Measurements from ENCODE around the gene UBE3C.
"Not testable (repeated sequence)": the region's sequence is repeated elsewhere in the genome, so short reads cannot be mapped to it uniquely, and the experiment has no call there.

The UBE3C gene

DNA sequence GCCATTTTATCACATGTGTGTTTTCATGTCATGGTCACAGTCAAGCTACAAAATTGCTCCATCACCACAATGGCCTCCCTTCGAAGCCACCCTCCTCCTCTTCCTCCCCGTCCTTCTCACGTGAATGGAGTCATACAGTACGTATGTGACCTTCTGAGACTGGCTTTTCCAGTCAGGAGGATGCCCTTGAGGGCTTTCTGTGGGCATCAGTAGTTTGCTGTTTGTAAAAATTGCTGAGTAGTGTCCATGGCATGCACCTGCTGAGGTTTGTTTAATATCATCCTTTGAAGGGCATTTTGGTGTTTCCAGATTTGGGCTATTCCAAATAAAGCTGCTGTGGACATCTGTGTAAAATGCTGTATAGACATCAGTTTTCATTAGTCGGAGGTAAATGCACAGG is 5.9 kb upstream of the UBE3C start:
- no peak for DNase-seq

DNA sequence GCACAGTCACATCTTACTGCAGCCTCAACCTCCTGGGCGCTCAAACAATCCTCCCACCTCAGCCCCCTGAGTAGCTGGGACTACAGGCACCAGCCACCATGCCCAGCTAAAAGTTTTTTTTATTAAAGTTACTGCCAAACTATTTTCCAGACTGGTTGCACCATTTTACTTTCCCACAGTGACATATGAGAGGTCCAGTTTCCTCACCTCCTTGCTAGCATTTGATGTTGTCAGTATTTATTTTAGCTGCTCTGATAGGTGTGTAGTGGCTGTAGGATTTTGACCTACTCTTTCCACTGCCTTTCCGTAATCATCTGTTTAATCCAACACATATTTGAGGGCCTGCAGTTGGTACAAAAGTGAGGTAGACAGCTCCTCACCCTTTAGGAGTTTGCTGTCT is 5.4 kb upstream of the UBE3C start:
- DNase-seq, result no peak

DNA sequence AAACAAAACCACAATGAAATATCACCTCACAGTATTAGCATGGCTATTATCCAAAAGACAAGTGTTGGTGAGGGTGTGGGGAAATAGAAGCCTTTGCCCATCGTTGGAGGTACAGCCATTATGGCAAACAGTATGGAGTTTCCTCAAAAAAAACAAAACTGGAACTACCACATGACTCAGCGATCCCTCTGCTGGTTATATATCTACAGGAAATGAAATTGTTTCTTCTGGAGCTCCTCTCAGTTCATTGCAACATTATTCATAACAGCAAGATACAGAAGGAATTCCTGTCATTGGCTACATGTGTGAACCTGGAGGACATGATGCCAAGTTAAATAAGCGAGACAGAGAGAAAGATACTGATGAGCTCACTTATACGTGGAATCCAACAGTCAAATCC is 2.4 kb upstream of the UBE3C start:
- DNase-seq, result no peak

DNA sequence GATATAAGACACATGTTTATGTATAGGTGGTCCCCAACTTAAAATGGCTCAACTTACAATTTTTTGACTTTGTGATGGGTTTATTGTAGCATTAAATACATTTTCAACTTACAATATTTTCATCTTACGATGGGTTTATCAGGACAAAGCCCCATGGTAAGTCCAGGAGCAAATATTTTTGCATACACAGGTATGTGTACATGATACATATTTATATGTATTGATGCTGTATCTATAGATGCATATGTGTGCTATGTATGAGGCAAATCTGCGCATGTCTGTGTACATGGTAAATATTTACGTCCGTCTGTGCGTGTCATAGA is 664 bp upstream of the UBE3C start:
- no peak for DNase-seq

DNA sequence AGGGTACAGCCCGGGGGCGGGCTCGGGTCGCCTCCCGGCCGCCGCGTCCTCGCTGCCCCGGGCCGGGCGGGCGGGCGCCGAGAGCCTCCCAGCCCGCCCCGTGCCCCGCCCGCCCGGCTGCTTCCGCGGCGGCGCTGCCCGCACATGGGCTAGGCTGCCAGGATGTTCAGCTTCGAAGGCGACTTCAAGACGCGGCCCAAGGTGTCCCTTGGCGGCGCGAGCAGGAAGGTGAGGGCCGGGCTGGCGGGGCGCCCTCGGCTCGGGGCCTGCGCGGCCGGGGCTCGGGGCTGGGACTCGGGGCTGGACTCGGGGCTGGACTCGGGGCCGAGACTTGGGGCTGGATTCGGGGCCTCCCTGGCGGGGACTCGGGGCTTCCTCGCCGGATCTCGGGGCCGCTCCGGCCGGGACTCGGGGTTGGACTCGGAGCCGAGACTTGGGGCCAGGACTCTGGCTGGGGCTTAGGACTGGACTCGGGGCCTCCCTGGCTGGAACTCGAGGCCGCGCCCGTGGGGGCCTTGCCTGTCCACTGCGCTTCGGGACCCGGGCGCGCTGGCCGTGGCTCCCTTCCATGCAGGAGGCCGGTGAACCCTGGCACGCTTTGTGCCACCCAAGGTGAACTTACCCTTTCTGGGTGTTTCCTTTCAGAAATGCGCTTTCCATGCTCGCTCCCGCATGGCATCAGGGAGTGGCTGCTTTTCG is 534 bp downstream of the UBE3C start:
- DNase-seq, result no peak

DNA sequence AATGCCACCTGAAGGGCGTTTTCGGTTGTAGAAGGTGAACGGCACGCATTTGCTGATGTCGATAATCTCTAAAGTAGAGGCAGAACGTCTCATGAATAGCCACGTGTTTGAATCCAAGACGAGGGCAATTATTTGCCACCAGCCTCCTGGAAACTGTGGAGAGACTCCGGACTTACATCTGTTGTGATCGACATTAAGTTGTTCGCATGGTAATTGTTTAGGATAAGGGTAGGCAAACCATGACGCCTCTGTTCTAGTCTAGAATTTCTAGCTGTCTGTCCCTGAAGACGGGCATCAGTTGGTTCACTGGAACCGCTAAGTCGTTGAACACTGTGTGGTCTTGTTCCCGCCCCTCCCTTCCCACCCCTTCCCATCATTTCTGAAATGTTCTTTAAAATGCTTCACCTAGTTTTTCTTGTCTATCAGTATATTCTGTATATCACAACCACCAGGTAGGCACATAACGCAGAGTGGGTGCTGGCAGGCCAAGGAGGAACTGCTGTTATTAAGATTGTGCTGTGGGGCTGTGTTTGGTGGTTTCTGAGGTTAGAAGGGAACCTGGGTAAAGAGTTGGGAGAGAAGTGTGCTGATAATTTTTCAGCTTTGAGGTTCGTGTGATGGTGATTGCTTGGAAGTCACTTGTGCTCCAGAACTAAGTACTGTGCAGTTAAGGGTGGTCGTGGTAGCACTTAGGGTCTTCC is 1.2 kb downstream of the UBE3C start:
- DNase-seq, result no peak

DNA sequence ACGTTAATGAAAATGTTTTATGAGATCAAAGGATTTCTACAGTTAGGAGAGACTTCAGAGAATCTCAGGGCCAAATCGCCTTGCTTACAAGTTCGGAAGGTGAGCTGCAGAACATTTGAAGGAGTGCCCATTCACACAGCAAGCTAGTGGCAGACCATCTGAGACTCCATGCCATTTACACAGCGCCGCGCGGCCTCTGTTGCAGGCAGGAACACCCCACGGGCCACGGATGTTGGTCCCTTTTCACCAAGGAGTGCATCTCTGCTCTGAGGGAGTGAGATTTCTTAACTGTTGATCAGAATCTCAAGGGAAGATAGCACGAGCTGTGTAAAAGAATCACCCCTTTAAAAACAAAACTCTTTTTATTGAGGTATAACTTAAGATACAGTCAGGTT is 1.8 kb downstream of the UBE3C start:
- DNase-seq, result no peak

DNA sequence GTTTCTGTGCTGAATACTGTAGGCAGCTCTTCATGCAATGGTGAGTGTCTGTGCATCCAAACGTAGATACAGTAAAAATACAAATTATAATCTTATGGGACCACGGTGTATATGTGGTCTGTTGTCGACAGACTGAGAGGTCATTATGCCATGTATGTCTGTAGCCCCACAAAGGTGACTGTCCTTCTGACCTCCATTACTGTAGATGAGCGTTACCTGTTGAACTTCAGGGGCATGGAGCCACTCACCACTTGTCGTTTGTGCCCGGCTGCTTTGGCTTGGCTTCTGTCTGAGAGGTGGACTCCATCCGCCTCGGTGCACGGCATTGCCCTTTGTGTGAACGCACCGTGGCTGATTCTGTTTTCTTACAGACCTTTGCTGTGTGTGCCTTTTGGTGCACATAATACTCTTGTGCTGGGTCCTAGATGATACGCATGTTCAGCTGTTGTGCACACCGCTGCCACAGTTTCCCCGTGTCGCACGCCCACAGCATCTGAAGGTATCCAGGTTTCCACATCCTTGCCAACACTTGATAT is 2.9 kb downstream of the UBE3C start:
- no peak for DNase-seq

DNA sequence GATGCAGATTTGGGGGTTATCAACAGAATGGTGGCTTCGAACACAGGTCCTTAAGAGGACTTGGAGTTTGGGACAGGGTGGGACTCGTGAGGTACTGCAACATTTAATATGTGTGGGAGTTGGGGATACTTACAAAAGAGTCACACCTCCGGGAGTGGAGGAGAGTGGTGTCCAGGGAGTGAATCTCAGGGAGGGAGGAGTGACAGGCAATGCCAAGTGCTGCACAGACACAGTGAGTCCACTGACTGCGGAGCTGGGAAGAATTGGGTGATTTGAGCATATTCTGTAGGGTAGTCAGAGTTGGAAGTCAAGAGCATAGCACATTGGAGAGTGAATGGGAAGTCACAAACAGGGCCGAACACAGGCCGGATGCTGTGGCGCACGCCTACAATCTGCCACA is 5.1 kb downstream of the UBE3C start:
- no peak for DNase-seq

DNA sequence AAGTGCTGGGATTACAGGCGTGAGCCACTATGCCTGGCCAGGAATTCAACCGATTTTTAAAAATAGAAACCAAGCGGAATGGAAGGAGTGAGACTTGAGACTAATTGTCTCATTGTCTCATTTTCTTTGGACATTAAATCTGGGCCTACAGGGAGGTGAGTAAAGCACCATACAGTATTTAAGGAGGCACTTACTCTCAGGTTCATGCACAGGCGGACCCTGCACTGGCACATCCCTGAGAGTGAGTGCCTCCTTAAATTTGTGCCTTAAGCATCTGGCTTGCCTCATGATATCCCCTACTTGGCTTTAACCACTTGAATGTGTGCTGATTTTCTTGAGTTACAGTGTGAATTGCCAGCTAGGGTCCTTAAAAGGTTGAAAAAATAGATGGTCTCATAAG is 10.6 kb downstream of the UBE3C start:
- no peak for DNase-seq

DNA sequence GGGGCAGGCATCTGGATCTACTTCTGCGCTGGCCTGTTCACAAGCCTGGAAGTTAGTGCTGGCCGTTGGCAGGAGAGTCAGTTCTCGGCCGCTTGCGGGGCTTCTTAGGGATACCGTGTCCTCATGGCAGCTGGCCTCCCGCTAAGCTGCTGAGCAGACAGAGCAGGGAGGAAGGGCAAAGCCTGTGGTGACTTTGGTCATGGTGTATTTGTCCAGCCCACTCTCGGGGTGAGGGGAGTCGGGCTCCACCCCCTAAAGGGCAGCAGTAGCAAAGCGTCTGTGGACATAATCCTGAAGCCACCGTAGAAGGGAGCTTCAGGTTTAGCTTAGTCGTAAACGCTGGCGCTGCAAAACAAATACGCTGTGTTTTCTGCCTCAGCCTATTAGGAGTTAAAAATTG is 12.2 kb downstream of the UBE3C start:
- no peak for DNase-seq

DNA sequence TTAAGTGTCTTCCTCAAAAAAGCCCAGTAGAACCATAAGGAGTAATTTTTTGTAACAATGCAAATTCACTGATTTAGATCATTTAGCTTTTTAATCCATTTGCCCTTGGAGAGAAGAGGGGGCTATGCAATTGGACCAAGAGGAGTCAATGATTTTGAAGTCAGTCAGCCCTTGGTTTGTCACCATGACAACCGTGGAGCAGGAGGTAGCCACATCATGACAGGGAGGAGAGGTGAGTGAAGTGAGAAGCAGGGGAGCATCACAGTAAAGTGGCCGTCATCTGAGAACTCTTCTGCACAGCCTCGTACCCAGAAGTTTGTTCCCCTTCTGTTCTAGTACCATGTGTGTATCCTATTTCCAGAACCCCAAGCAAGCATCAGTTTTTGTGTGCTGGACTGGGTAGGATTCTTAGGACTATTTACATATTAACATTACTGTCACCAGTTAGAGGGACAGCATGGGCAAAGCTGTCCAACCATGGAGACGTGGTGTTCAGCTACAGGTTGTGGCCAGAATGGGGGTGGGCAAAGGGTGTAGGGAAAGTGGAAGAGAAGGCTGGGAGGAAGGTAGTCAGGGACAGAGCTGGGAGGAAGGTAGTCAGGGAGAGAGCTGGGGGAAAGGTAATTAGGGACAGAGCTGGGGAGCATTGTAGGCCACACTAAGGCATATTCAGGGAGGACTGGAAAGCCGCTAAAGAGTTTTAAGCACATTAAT is 13.1 kb downstream of the UBE3C start:
- no peak for DNase-seq

DNA sequence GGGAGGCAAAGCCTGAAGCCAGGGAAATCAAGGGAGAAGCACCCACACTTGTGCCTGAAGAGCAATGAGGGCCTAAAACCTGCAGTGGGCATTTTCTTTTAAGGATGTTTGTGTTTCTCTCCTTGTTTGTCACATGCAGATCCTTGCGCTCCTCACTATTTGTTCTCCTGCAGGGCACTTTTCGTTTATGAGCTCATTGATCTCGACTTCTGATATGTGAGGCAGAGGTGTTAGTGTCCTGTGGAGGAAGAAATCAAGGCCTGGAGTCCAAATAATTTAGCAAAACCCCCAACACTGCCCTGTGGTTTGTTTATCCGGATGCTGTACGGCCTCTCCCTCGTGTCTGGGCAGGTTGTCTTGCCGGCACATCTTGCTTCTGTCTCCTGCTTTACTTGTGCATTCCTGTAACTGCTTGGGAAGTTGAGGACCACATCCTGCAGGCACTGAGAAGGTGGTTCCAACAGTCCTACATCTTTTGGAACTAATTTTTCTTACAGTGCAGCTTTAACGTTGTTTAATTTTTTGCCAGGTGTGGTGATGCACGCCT is 13.7 kb downstream of the UBE3C start:
- no peak for DNase-seq

DNA sequence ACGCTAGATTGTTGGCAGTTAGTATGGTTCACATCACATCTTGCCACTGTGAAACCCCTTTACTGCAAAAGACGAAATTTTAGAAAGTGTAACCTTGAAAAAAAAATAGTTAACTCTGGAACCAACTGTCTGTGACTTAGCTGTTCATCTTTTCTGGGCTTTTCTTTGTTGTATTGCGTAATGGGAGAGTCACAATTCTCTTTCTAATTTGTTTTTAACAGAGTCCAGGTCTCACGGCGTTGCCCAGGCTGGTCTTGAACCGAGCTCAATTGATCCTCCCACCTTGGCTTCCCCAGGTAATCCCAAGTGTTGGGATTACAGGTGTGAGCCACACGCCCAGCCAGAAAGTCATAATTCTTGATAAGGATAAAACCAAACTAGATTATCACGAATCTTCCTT is 14.5 kb downstream of the UBE3C start:
- DNase-seq, result no peak

DNA sequence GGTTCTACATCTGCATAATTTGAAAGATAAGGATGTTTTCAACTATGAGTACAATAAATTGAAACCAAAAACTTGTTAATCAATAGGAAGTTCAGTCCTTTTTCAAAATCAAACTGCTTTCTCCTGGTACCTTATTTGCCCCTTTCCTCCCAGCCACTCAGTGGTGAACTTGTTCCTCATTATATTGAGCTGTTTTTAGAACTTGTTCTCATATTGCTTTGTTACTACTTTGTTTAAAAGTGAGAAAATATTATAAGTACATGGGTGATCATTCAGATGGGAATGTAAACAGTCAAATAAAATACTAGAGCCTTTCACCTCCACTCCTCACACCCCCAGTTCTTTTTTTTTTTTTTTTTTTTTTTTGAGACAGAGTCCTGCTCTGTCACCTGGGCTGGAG is 17.2 kb downstream of the UBE3C start:
- DNase-seq, result no peak

DNA sequence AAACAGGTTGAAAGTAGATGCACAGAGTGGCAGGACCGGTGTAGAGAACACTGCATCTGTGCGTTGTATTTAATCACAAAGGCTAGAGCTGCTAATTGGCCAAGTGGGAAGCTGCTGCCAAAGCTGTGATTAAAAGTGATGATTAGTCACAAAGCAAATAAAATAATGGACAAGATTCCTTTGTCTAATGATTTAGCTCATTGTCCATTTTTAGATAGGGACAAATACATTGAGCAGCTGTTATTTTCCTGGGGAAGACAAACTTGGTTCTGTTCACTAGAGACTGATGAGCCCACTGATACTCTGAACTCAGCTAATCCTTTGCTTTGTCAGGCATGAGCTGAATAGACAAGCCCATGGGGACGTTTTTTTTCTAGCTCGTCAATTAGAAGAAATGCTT is 19.7 kb downstream of the UBE3C start:
- no peak for DNase-seq

DNA sequence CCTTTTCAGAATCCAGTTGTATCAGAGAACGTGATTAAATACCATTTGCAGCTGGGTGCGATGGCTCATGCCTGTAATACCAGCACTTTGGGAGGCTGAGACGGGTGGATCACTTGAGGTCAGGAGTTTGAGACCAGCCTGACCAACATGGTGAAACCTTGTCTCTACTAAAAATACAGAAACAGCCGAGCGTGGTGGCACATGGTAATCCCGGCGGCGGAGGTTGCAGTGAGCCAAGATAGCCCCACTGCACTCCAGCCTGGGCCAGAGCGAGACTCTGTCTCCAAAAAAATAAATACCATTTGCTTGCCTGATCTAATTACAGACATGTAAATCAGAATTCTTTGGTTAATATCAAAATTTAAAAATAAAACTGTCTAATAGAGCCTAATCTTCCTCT is 20.8 kb downstream of the UBE3C start:
- DNase-seq, result not testable (repeated sequence)

DNA sequence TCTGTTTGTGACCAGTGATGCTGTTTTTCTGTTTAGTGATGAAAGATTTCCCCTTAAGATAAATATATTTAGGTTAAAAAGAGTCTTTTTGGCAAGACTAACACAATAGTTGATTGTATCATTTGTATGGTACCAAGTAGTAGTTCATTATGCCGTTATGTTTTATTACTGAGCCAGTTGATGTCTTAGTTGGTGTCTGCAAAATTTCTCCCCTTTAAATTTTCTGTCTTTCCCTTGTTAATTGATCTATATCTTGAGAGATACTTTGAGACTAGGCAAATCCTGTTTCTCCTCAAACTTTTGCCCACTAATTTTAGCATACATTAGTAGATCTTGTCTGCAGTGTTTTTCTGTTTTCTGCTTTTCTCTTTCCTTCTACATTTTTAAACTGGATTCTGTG is 21.7 kb downstream of the UBE3C start:
- DNase-seq, result no peak

DNA sequence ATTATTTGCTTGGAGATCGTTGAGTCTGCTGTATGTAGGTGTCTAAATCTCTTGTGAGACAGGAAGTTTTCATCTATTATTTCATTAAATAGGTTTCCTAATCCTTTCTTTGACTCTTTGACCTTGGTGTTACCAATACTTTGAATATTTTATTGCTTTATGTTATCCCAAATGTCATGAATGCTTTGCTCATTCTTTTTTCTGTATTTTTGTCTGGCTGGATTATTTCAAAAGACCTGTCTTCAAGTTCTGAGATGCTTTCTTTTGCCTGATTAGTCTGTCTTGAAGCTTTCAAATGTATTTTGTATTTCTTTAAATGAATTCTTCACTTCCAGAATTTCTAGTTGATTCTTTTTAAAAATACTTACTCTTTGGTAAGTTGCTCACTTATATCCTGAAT is 27.3 kb downstream of the UBE3C start:
- no peak for DNase-seq

DNA sequence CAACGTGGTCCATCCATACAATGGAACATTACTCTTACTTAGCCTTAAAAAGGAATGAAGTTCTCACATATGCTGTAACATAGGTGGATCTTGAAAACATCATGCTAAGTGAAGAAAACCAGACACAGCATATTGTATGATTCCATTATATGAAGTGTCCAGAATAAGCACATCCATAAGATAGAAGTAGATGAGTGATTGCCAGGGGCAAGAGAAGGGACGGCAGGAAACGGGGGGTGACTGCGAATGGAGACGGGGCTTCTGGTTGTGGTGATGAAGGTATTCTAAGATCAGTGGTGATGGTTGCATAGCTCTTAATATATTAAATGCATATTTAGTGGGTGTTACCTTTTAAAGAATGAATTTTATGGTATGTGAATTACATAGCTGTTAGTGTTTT is 29.8 kb downstream of the UBE3C start:
- no peak for DNase-seq

DNA sequence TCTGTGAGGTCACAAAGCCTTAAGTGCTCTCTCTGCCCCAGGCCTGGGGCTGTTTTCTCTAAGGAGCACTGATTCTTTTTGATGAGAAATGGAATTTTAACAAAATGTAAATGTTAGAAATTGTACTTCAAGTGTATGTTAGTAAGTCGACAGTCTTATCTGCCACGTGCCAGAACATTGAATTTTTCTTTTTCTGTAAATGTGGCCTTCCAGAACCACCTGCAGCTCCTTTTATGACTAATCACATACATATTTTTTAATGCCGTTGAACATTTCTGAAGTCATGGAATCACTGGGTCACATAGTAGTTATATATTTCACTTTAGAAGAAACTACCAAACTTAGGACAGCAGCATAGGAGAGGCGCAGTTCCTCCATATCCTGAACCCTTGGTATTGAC is 38.0 kb downstream of the UBE3C start:
- DNase-seq, result no peak

DNA sequence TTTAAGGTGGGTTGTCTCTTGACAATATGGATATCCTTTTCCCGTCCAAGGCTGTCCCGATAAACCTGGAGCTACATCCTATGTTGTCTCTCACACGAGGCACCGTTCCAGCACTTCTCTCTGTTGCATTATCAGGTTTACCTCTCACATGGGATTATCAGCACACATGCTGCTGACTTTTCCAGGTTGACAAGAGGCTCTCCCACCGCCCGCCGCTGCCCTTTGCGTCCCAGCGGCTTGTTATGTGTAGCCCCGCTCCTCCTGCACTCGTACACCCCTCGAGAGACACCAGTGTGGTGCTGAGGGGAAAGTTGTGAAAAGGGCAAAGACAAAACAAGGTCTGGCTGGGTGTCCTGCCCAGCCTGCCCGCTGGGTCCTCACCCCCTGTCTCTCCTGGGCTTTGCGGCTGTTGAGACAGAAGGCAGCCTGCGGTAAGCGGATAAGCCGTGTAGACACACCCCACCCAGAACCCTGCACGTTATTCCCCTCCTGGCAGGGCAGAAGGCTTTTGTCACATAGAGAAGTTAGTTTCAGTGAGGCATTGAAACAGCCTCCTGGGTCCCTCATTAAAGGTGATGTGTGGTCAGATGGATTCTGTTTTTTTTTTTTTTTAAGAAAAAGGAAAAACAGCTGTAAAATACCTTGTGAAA is 38.7 kb downstream of the UBE3C start:
- DNase-seq, result no peak

DNA sequence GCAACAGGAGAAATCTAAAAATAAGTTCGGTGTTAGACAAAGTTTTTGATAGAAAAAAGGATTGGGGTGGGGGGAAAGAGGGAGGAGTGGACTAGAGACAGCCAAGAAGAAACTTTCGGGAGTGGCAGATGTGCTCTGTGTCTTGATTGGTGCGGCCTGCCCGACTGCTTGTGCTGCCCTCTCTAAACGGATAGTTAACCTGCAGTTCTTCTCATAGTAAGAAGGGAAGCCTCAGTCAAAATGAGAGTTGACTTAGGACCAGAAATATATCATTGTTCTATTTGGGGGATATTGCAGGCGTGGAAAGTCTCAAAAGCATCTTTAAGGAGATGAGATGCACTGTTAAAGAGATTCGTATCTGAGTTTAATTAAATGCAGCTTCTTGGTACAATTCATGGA is 39.3 kb downstream of the UBE3C start:
- DNase-seq, result no peak

Data from cerebellar nuclear complex (tissue), 1 donor.